ENCODE data around the gene SLC7A9. TPM values are rescaled to one million over a fixed set of nuclear protein-coding genes. Genes with fewer than 3 reads are reported as not detected.
A peak's percentile ranks its signal among the peaks of the same experiment; 100 is the strongest.

Gene SLC7A9
- total RNA-seq, 6 donors from 2014 or later, result 0.26 to 1.2 (median 0.44) TPM; not detected in 2

- DNase-seq, result peak in 1 of 2 donors; percentile 12
- no peak overlapping the region for H3K27ac ChIP-seq
- H3K27me3 ChIP-seq, result no peaks in the 10 kb centered on the region
- no peak for ATAC-seq (ENCODE audit: low FRiP score in 2 of 2)
- H3K36me3 ChIP-seq, result no peaks in the 10 kb centered on the region
- 86 to 90% methylated on average over 19 of the region's 19 CpGs for WGBS, 2 donors
- no peak overlapping the region for H3K4me3 ChIP-seq
- H3K9me3 ChIP-seq, result no peaks in the 10 kb centered on the region
- no peaks in the 10 kb centered on the region for H3K4me1 ChIP-seq
- no peak for TF ChIP-seq EP300 (IDR thresholded peaks at IDR 0.05)
- TF ChIP-seq POLR2A (IDR thresholded peaks at IDR 0.05), result no peak
- no peak for TF ChIP-seq POLR2AphosphoS5 (IDR thresholded peaks at IDR 0.05)
- TF ChIP-seq CTCF (IDR thresholded peaks at IDR 0.05), result no peak
Measured at GRCh38 chr19:32862173-32862572, 7.4 kb downstream of the SLC7A9 start.

GRCh38 chr19:32861596-32861995, 8.0 kb downstream of the SLC7A9 start:
- TF ChIP-seq POLR2A (IDR thresholded peaks at IDR 0.05), result no peak
- no peak for TF ChIP-seq EP300 (IDR thresholded peaks at IDR 0.05)
- no peak for TF ChIP-seq POLR2AphosphoS5 (IDR thresholded peaks at IDR 0.05)
- Histone ChIP-seq H3K27me3 (no peaks in the 10 kb centered on the region), H3K9me3 (no peaks in the 10 kb centered on the region), H3K36me3 (no peaks in the 10 kb centered on the region), H3K4me1 (no peaks in the 10 kb centered on the region), H3K4me3 (no peak overlapping the region), H3K27ac (no peak overlapping the region)
- 95 to 97% methylated on average over 3 of the region's 3 CpGs for WGBS, 2 donors
- DNase-seq, result no peak
- no peak for ATAC-seq (ENCODE audit: low FRiP score in 2 of 2)

GRCh38 chr19:32859591-32859990, 10.0 kb downstream of the SLC7A9 start:
- 94 to 96% methylated on average over 17 to 19 of the region's 19 CpGs for WGBS, 2 donors
- Histone ChIP-seq H3K27me3 (no peaks in the 10 kb centered on the region), H3K4me1 (no peaks in the 10 kb centered on the region), H3K36me3 (no peaks in the 10 kb centered on the region), H3K9me3 (no peaks in the 10 kb centered on the region), H3K4me3 (no peak overlapping the region), H3K27ac (no peak overlapping the region)
- DNase-seq, result peak in 1 of 2 donors; percentile 10
- TF ChIP-seq POLR2AphosphoS5 (IDR thresholded peaks at IDR 0.05), result no peak
- no peak for TF ChIP-seq POLR2A (IDR thresholded peaks at IDR 0.05)
- TF ChIP-seq EP300 (IDR thresholded peaks at IDR 0.05), result no peak
- no peak for TF ChIP-seq CTCF (IDR thresholded peaks at IDR 0.05)
- no peak for ATAC-seq (ENCODE audit: low FRiP score in 2 of 2)

GRCh38 chr19:32858559-32858958, 11.0 kb downstream of the SLC7A9 start:
- WGBS, 2 donors, result 88 to 94% methylated on average over 10 of the region's 10 CpGs
- H3K36me3 ChIP-seq, result no peaks in the 10 kb centered on the region
- H3K27ac ChIP-seq, result no peak overlapping the region
- peak in 1 of 2 donors; percentile 4 for DNase-seq
- TF ChIP-seq POLR2AphosphoS5 (IDR thresholded peaks at IDR 0.05) (no peak), EP300 (IDR thresholded peaks at IDR 0.05) (no peak), POLR2A (IDR thresholded peaks at IDR 0.05) (no peak), CTCF (IDR thresholded peaks at IDR 0.05) (no peak)
- no peaks in the 10 kb centered on the region for H3K9me3 ChIP-seq
- H3K4me3 ChIP-seq, result no peak overlapping the region
- no peaks in the 10 kb centered on the region for H3K4me1 ChIP-seq
- ATAC-seq (ENCODE audit: low FRiP score in 2 of 2), result no peak
- H3K27me3 ChIP-seq, result no peaks in the 10 kb centered on the region

DNA sequence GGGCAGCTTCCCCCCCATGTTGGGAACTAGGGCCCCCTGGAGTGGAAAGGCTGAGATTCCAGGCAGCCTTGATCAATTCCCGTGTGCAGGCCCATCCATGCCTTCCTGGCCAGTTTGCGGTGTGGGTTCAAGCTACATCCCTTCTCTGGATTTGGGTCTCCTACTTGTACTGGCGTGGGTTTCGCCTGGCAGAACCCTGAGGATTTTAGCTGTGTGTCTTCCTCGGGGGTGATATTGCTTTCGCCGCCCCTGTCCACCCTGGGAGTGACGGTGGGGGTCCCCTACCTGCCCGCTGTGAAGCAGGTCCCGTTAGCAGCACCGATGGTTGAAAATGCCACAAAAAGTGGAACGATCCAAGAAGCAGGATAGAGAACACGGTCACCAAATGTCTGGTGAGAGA, 11.4 kb downstream of the SLC7A9 start:
- DNase-seq (peak in 1 of 2 donors; percentile 7), ATAC-seq (ENCODE audit: low FRiP score in 2 of 2) (no peak)
- Histone ChIP-seq H3K4me1 (no peaks in the 10 kb centered on the region), H3K4me3 (no peak overlapping the region), H3K9me3 (no peaks in the 10 kb centered on the region), H3K27ac (no peak overlapping the region), H3K27me3 (no peaks in the 10 kb centered on the region), H3K36me3 (no peaks in the 10 kb centered on the region)
- WGBS, 2 donors, result 90 to 93% methylated on average over 12 to 13 of the region's 13 CpGs
- TF ChIP-seq EP300 (IDR thresholded peaks at IDR 0.05), result no peak
- TF ChIP-seq CTCF (IDR thresholded peaks at IDR 0.05), result no peak
- TF ChIP-seq POLR2A (IDR thresholded peaks at IDR 0.05), result no peak
- TF ChIP-seq POLR2AphosphoS5 (IDR thresholded peaks at IDR 0.05), result no peak
